ENCODE results near the gene COG5.
"Not testable (repeated sequence)": the region's sequence is repeated elsewhere in the genome, so short reads cannot be mapped to it uniquely, and the experiment has no call there.

Gene COG5

GRCh38 chr7:107579885-107580715 lies 16.4 kb upstream of the COG5 start, which contains the start of gene BCAP29:
Gene BCAP29 (plus strand): TSS chr7:107580246. CDS start chr7:107580773, 527 bp downstream.
- peak; percentile 73 for DNase-seq (ENCODE audit: low spot score)

GRCh38 chr7:107579554-107579884 lies 15.8 kb upstream of the COG5 start:
- no peak for DNase-seq (ENCODE audit: low spot score)

- no peak for DNase-seq (ENCODE audit: low spot score)
These were observed 9.8 kb upstream of the COG5 start for GRCh38 chr7:107573537-107573936.

DNA sequence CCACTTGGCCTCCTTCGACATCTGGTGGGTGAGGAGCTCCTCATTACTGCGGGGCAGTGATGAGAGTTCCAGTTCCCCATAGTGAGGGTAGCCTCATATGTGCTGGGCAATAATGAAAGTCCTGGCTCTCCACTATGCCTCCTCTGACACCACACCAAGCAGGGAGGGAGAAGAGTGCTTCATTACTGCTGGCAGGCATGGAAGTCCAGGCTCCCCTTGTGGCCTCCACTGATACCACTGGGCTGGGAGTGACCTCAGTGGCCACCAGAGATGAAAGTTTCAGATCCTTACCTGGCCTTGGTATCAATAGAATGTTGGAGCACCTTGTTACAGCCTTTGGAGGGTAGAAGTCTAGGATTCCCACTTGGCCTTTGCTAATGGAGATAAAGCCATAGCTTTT lies 6.6 kb upstream of the COG5 start:
- DNase-seq (ENCODE audit: low spot score), result no peak

- DNase-seq (ENCODE audit: low spot score), result no peak
These were observed 1.0 kb upstream of the COG5 start for GRCh38 chr7:107564553-107565298.

GRCh38 chr7:107563081-107563774 lies 492 bp downstream of the COG5 start:
- DNase-seq (ENCODE audit: low spot score), result no peak

DNA sequence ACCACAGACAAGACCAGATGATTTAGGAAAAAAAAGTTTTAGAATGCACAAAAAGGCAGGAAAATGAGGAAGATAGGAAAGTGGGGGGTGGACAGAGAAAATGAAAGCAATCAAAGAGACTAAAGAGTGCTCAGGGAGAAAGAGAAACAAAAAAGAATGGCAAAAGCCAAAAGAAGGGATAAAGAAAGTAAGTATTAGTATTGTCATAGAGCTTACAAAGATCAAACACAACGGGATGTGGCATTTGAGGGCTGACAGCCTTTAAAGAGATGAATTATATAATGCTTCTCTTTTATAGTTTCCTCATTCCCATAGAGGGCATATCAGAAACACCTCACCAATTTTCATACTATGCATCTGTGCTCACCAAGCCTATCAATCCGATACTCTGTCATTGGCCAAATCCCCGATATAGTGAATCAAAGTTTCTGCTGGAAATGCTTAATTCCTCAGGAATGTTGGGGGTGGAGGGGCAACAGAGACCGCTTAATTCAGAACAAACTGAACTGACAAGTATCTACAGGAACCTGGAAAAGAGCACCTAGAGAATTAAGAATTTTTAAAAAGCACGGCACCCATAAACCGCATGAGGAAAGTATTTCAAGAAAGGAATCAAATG lies 2.7 kb downstream of the COG5 start:
- no peak for DNase-seq (ENCODE audit: low spot score)

- DNase-seq (ENCODE audit: low spot score), result no peak
These were observed 3.9 kb downstream of the COG5 start for GRCh38 chr7:107559864-107560263.

DNA sequence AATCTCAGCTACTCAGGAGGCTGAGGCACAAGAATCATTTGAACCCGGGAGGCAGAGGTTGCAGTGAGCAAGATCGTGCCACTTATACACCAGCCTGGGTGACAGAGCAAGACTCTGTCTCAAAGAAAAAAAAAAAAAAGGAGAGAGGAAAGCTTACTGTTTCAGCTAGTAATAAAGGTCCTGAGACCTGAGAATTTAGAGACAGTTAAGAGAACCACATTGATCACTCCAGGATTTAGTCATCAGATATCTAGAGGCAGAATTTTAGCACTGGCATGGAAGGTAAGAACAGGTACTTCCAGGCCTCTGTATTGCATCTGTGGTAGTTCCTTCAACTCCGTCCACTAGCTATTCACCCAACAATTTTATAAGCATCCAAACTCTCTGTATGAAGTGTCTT lies 7.8 kb downstream of the COG5 start:
- no peak for DNase-seq (ENCODE audit: low spot score)

- no peak for DNase-seq (ENCODE audit: low spot score)
These were observed 11.8 kb downstream of the COG5 start for GRCh38 chr7:107551936-107552335.

GRCh38 chr7:107544848-107545591 lies 18.7 kb downstream of the COG5 start:
- no peak for DNase-seq (ENCODE audit: low spot score)

DNA sequence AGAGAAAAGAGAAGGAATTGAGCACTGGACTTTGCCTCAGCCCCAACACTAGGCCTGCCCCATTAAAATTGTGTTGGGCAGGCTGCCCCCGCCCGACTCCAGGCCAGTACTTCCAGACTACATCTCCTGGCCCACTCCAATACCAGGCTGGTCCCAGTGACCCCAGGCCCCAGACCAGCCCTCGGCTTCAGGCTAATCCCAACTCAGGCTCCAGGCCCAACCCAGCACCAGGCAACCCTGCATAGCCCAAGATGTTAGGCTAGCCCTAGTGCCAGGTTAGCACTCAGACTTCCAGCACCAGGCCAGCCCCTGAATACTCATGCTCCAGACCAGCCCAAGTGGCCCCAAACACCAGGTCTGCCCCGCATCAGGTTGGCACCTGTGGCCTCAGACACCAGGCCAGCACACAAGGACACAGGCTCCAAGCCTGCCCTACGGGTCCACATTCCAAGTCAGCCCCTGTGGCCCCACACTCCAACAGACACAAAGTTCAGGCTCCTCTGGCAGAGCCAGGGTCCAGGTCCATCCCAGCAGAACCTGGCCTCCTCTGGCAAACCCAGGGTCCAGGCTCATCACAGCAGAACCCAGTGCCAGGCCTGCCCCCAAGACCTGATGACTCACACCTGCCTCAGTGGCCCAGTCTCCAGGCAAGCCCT lies 20.3 kb downstream of the COG5 start:
- DNase-seq (ENCODE audit: low spot score), result no peak

DNA sequence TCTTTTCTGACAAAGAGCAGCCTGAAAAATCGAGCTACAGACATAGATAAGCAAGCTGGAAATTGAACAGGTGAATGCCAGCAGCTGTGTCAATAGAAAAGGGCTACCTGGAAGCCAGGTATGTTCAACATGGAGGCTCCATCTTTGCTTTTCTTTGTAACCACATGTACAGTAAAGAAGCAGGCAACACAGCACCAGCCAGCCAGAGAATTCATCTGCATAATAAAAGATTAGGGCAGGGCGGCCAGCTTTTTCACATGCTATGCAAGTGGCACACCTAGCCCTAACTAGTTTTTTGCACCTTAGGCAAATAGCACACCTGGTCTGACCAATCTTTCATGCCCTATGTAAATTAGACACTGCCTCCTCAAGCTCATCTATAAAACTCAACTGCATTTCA lies 25.7 kb downstream of the COG5 start:
- DNase-seq (ENCODE audit: low spot score), result no peak

DNA sequence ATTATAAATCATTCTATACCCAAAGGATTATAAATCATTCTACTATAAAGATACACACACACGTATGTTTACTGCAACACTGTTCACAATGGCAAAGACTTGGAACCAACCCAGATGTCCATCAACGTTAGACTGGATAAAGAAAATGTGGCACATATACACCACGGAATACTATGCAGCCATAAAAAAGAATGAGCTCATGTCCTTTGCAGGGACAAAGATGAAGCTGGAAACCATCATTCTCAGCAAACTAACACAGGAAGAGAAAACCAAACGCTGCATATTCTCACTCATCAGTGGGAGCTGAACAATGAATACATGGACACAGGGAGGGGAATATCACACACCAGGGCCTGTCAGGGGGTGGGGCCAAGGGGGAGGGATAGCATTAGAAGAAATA lies 26.5 kb downstream of the COG5 start:
- DNase-seq (ENCODE audit: low spot score), result not testable (repeated sequence)

- DNase-seq (ENCODE audit: low spot score), result no peak
These were observed 29.6 kb downstream of the COG5 start for GRCh38 chr7:107534139-107534538.

GRCh38 chr7:107530751-107531150 lies 33.0 kb downstream of the COG5 start:
- DNase-seq (ENCODE audit: low spot score), result no peak

GRCh38 chr7:107528461-107528860 lies 35.3 kb downstream of the COG5 start:
- no peak for DNase-seq (ENCODE audit: low spot score)

GRCh38 chr7:107527196-107527595 lies 36.5 kb downstream of the COG5 start:
- DNase-seq (ENCODE audit: low spot score), result no peak

GRCh38 chr7:107526672-107527071 lies 37.0 kb downstream of the COG5 start:
- DNase-seq (ENCODE audit: low spot score), result peak; percentile 37

DNA sequence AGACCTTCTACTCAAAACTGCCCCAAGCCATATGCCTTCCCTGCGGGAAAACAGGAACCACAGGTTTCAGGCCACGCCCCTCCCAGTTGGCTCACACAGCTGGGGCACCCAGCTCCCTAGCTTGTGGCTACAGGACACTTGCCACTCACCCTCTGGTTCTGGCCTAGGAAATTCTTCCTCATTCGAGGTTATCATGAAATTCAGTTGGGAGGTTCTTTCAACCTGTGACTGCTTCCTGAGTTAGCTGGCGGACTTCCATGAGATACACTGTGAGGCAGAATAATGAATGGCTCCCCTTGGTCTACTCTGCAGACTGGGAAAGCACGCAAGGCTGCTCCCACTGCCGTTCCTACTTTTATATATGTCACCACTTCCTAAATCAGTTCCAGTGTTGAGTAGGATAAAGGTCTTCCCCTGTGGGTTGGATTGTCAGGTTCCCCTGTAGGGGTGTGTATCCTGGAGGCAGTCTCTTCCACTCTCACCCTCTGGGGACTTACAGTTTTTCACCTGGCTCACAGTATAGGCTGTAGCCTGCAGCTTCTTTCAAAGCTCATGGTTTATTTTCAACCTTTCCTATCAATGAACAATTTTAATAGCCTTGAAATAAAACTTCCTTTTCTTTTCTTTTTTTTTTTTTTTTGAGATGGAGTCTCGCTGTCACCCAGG lies 56.9 kb downstream of the COG5 start:
- DNase-seq (ENCODE audit: low spot score), result no peak

Measured in putamen (tissue), 1 donor.